H9 (cell line): Measurements from ENCODE around the gene MLLT11. TPM values are rescaled to one million over a fixed set of nuclear protein-coding genes. Genes with fewer than 3 reads are reported as not detected.
A peak's percentile ranks its signal among the peaks of the same experiment; 100 is the strongest.

Source experiments
- DNase-seq: peaks from one replicate; pipeline ENCODE4 v3.0.0-alpha.2; 2017
- H2AFZ ChIP-seq: one replicate; pipeline ENCODE4 v1.6.1; 2013; ENCODE audit warnings: mild to moderate bottlenecking, low read length, control low read depth, moderate library complexity
- H2AK5ac ChIP-seq: 2 replicates; pipeline ENCODE4 v1.6.1; 2013; ENCODE audit warnings: low read length, control low read depth, mixed read lengths; ENCODE audit not compliant: insufficient read length
- H2BK120ac ChIP-seq: one replicate; pipeline ENCODE4 v1.6.1; 2013; ENCODE audit warnings: low read depth, mild to moderate bottlenecking, low read length, control low read depth, inconsistent platforms; ENCODE audit not compliant: poor library complexity, severe bottlenecking
- H2BK12ac ChIP-seq: 2 replicates; pipeline ENCODE4 v1.6.1; 2013; ENCODE audit warnings: low read length, control low read depth, mixed read lengths, low read depth; ENCODE audit not compliant: insufficient read length
- H2BK15ac ChIP-seq: 2 replicates; pipeline ENCODE4 v1.6.1; 2013; ENCODE audit warnings: low read depth, low read length, control low read depth
- H2BK20ac ChIP-seq: one replicate; pipeline ENCODE4 v1.6.1; 2013; ENCODE audit warnings: low read depth, mild to moderate bottlenecking, low read length, control low read depth, inconsistent platforms; ENCODE audit not compliant: poor library complexity, severe bottlenecking
- H2BK5ac ChIP-seq: 2 replicates; pipeline ENCODE4 v1.6.1; 2013; ENCODE audit warnings: low read length, control low read depth, mixed read lengths; ENCODE audit not compliant: insufficient read length
- H3K14ac ChIP-seq: 2 replicates; pipeline ENCODE4 v1.6.1; 2013; ENCODE audit warnings: low read length, control low read depth; ENCODE audit not compliant: insufficient read depth
- H3K18ac ChIP-seq: 2 replicates; pipeline ENCODE4 v1.6.1; 2013; ENCODE audit warnings: low read depth, mild to moderate bottlenecking, mixed read lengths, low read length, control low read depth; ENCODE audit not compliant: insufficient read length
- H3K23ac ChIP-seq: 2 replicates; pipeline ENCODE4 v1.6.1; 2013; ENCODE audit warnings: low read length, control low read depth, mixed read lengths, low read depth; ENCODE audit not compliant: insufficient read length
- H3K23me2 ChIP-seq: 2 replicates; pipeline ENCODE4 v1.6.1; 2013; ENCODE audit warnings: low read depth, mild to moderate bottlenecking, mixed read lengths, low read length, control low read depth; ENCODE audit not compliant: insufficient read length, poor library complexity, severe bottlenecking
- H3K27ac ChIP-seq: 2 replicates; pipeline ENCODE4 v1.5.1; 2013; ENCODE audit warnings: low read length, control low read depth, mixed read lengths, low read depth; ENCODE audit not compliant: insufficient read length
- H3K27me3 ChIP-seq: 2 replicates; pipeline ENCODE4 v1.6.1; 2013; ENCODE audit warnings: low read length, control low read depth, inconsistent platforms; ENCODE audit not compliant: insufficient read depth
- H3K4ac ChIP-seq: 2 replicates; pipeline ENCODE4 v1.6.1; 2013; ENCODE audit warnings: low read depth, mild to moderate bottlenecking, control low read depth, inconsistent platforms, low read length, moderate library complexity
- H3K4me1 ChIP-seq: 2 replicates; pipeline ENCODE4 v1.6.1; 2013; ENCODE audit warnings: low read length, control low read depth, inconsistent platforms; ENCODE audit not compliant: insufficient read depth
- H3K4me2 ChIP-seq: 2 replicates; pipeline ENCODE4 v1.6.1; 2013; ENCODE audit warnings: low read length, control low read depth, mixed read lengths; ENCODE audit not compliant: insufficient read length, insufficient read depth
- H3K56ac ChIP-seq: 2 replicates; pipeline ENCODE4 v1.6.1; 2013; ENCODE audit warnings: low read depth, mild to moderate bottlenecking, mixed read lengths, low read length, control low read depth; ENCODE audit not compliant: insufficient read length
- H3K79me1 ChIP-seq: 2 replicates; pipeline ENCODE4 v1.6.1; 2013; ENCODE audit warnings: low read depth, mild to moderate bottlenecking, moderate library complexity, low read length, control low read depth, inconsistent platforms; ENCODE audit not compliant: insufficient read depth, poor library complexity, severe bottlenecking
- H3K79me2 ChIP-seq: 2 replicates; pipeline ENCODE4 v1.6.1; 2013; ENCODE audit warnings: low read length, control low read depth, inconsistent platforms; ENCODE audit not compliant: insufficient read depth
- H3K9ac ChIP-seq: 2 replicates; pipeline ENCODE4 v1.6.1; 2013; ENCODE audit warnings: low read length, control low read depth, mixed read lengths; ENCODE audit not compliant: insufficient read length; ENCODE audit errors: extremely low read depth
- H3K9me3 ChIP-seq: one replicate; pipeline ENCODE4 v1.6.1; 2013; ENCODE audit warnings: low read depth, low read length, inconsistent platforms; ENCODE audit not compliant: control insufficient read depth
- H3T11ph ChIP-seq: one replicate; pipeline ENCODE4 v1.6.1; 2013; ENCODE audit warnings: mild to moderate bottlenecking, low read length, control low read depth, inconsistent platforms
- H4K20me1 ChIP-seq: one replicate; pipeline ENCODE4 v1.6.1; 2013; ENCODE audit not compliant: control insufficient read depth, insufficient read length, insufficient read depth
- H4K5ac ChIP-seq: 2 replicates; pipeline ENCODE4 v1.6.1; 2013; ENCODE audit warnings: low read depth, mild to moderate bottlenecking, mixed read lengths, low read length, control low read depth; ENCODE audit not compliant: insufficient read length
- H4K8ac ChIP-seq: replicated peaks from 2 replicates; pipeline ENCODE4 v1.6.1; 2013; ENCODE audit warnings: low read length, control low read depth, mixed read lengths, low read depth; ENCODE audit not compliant: insufficient read length
- H4K91ac ChIP-seq: 2 replicates; pipeline ENCODE4 v1.6.1; 2013; ENCODE audit warnings: low read depth, mild to moderate bottlenecking, moderate library complexity, mixed read lengths, low read length, control low read depth; ENCODE audit not compliant: insufficient read length
- H3K27ac Mint-ChIP-seq, 3 experiments: 2 replicates in 2 of 3; 3 replicates in 1 of 3; pipeline ENCODE4 v1.8.0; 2020 to 2021; ENCODE audit warnings: mixed read lengths in 3 of 3, mild to moderate bottlenecking in 1 of 3, moderate library complexity in 1 of 3
- H3K27me3 Mint-ChIP-seq: 2 replicates; pipeline ENCODE4 v1.8.0; 2021; ENCODE audit warnings: low read depth, mild to moderate bottlenecking, moderate library complexity, mixed read lengths
- H3K36me3 Mint-ChIP-seq, 3 experiments: 2 replicates in 2 of 3; 3 replicates in 1 of 3; pipeline ENCODE4 v1.8.0; 2020 to 2021; ENCODE audit warnings: low read depth in 3 of 3, mixed read lengths in 3 of 3; ENCODE audit not compliant: insufficient read depth in 1 of 3
- H3K4me1 Mint-ChIP-seq, 2 experiments: 2 replicates each; pipeline ENCODE4 v1.8.0; 2020; ENCODE audit warnings: mixed read lengths in 2 of 2
- H3K4me3 Mint-ChIP-seq, 2 experiments: 2 replicates in 1 of 2; 3 replicates in 1 of 2; pipeline ENCODE4 v1.8.0; 2020 to 2021; ENCODE audit warnings: mild to moderate bottlenecking in 2 of 2, mixed read lengths in 2 of 2, moderate library complexity in 1 of 2
- H3K9me3 Mint-ChIP-seq, 2 experiments: 2 replicates in 1 of 2; 3 replicates in 1 of 2; pipeline ENCODE4 v1.8.0; 2020; ENCODE audit warnings: mild to moderate bottlenecking in 2 of 2, mixed read lengths in 2 of 2, moderate library complexity in 1 of 2
- CTCF ChIP-seq: fragments of 200-600 bp; sonication (generic); conservative IDR thresholded peaks from 3 replicates; pipeline ENCODE4 v1.8.0; 2021; ENCODE audit warnings: antibody characterized with exemption, mild to moderate bottlenecking
- WGBS: extraction: QIAGEN DNeasy Blood & Tissue Kit; methylation state at CpG from one replicate; pipeline ENCODE4 v1.1.7; 2013; ENCODE audit warnings: missing lambda C conversion rate, low lambda C conversion rate, mixed read lengths; ENCODE audit not compliant: insufficient read length; ENCODE audit errors: extremely low coverage; 5-methylcytosine and 5-hydroxymethylcytosine counted together
- total RNA-seq: library from RNA; stranded (reverse); gene quantifications from 2 replicates; pipeline ENCODE4 v1.2.1, GENCODE V29; 2021

MLLT11 gene
- total RNA-seq, 1 experiment from 2014 or later: 13.2 TPM

DNA sequence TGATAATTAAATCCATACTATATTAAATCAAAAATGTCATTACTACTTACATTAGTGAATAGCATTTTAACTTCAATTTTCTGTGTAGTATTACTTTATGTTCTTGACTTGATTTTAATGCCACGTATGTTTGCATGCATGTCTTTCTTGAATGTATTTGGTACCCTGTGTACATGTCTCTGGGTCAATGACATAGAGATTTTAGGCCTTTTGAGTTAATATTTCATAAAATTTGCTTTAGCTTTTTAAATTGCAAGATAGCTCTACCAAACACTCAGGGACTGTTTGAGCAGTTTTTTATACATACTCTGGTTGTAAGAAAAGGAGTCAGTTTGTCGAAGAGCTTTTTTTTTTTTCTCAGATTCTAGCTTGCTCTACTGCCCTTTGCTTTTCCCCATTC is 1.5 kb downstream of the MLLT11 start:
- peak overlapping the region; percentile 94 to 98 for H3K4me3 Mint-ChIP-seq
- no peaks in the 10 kb centered on the region for H3K27me3 Mint-ChIP-seq
- peaks cover 10% of the 10 kb centered on the region for H3K79me1 ChIP-seq
- H4K91ac ChIP-seq: no peak overlapping the region
- H3K79me2 ChIP-seq: peaks cover 30% of the 10 kb centered on the region; the same call in 1 of the 2 replicates
- H3K4me1 Mint-ChIP-seq: peaks cover 42 to 46% of the 10 kb centered on the region in 2 experiments
- no peaks in the 10 kb centered on the region for H3K9me3 ChIP-seq
- WGBS: no CpG with 5 or more reads among the region's 2 CpGs
- H4K5ac ChIP-seq: no peak overlapping the region
- peak overlapping the region in 1 of 3 experiments; percentile 36; a peak in 1 of 7 replicates for H3K27ac Mint-ChIP-seq
- no peak overlapping the region for H4K8ac ChIP-seq
- H2BK20ac ChIP-seq: no peak overlapping the region
- H3K23me2 ChIP-seq: peaks cover 22% of the 10 kb centered on the region
- TF ChIP-seq CTCF: no peak
- H3K56ac ChIP-seq: no peak overlapping the region
- no peak overlapping the region for H3K18ac ChIP-seq
- no peak overlapping the region for H3K9ac ChIP-seq
- H3K9me3 Mint-ChIP-seq: no peaks in the 10 kb centered on the region
- DNase-seq: no peak
- H3K14ac ChIP-seq: no peak overlapping the region
- no peak overlapping the region for H3K27ac ChIP-seq
- no peak overlapping the region for H2AFZ ChIP-seq
- H2BK12ac ChIP-seq: no peak overlapping the region
- H2BK15ac ChIP-seq: no peak overlapping the region
- peak overlapping the region; percentile 86 for H3K4me2 ChIP-seq
- H3K4ac ChIP-seq: no peak overlapping the region
- H2BK120ac ChIP-seq: no peak overlapping the region
- H3K4me1 ChIP-seq: peaks cover 7% of the 10 kb centered on the region; the same call in 1 of the 2 replicates
- no peak overlapping the region for H3T11ph ChIP-seq
- H2AK5ac ChIP-seq: no peak overlapping the region
- no peak overlapping the region for H2BK5ac ChIP-seq
- peaks cover 10 to 32% (median 28%) of the 10 kb centered on the region in 3 experiments for H3K36me3 Mint-ChIP-seq
- H4K20me1 ChIP-seq: no peaks in the 10 kb centered on the region
- no peak overlapping the region for H3K23ac ChIP-seq
- no peaks in the 10 kb centered on the region for H3K27me3 ChIP-seq
